Hematopoietic multipotent progenitor cell treated with erythropoietin and hydrocortisone succinate and interleukin-3 and kit ligand, for 17 days (in vitro differentiated cells): Measurements from ENCODE around the gene CLK4.
A peak's percentile ranks its signal among the peaks of the same experiment; 100 is the strongest.

Experiments used
- DNase-seq: peaks from one replicate; pipeline ENCODE4 v3.0.0-alpha.2; 2015; ENCODE audit warnings: low spot score

Gene CLK4

DNA sequence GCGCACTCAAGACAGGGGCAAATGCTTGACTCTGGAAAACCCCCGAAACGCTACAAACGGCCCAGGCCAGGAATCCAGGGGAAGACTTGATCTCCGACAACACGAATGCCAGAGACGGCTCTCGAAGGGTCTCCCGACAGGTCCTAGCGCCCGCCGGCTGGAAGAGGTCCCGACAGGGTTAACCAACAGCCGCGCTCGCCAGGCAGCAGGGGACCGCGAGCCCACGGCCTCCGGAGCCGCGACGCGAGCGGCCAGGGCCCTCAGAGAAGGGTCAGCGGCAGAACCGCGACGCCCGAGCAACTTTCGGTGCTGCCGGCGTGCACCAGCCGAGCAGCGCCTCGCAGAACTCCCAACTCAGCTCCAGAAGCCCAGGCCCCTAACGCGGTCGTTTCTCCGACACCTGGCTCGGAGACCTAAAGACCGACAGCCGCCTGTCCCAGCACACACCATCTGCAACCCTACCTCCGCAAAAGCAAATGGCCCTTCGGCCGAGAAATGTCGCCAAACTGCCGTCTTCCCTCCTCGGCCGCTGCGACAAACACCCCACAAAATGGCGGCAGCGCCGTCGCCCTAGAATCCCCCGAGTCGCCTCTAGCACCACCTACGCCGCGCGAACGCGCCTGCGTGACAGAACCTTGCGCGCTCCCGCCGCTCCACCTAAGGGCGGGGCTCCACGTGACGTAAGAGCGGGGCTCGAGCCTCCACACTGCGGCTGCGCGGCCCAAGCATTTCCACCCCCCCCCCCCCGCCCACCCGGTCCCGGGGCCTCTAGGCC is at the start of gene CLK4:
Gene CLK4, minus strand, starts transcription at position 567 of the 775 bp plus-strand sequence. CDS start 3,634 bp downstream, outside the sequence.
- peak; percentile 98 for DNase-seq

DNA sequence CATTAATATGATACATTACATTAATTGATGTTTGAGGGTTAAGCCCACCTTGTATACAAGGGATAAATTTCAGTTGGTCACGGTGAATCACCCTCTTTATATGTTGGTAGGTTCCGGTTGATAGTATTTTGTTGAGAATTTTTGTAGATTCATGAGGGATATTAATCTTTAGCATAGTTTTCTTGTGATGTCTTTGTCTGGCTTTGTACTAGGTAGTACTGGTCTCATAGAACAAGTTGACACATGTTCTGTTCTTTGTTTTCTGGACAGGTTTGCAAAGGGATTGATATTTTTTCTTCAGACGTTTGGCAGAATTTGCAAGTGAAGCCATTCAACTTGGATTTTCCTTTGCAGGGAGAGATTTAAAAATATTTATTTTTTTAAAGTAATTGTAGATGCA is 49.1 kb upstream of the CLK4 start:
- no peak for DNase-seq

DNA sequence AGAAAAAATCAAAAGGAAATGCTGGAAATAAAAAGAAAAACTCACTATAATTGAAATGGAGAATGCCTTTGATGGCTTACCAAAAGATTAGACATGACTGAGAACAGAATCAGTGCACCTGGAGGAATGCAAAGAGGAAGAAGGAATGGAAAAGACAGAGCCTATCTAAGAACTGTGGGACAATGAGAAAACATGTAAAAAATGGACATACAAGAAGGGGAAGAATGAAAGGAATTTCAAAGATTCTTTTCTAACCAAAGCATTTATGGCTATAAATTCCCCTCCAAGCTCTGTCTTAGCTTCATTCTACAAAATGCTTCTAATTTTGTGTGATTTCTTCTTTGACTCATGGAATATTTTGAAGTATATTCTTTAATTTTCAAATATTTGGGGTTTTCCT is 47.5 kb upstream of the CLK4 start:
- no peak for DNase-seq

DNA sequence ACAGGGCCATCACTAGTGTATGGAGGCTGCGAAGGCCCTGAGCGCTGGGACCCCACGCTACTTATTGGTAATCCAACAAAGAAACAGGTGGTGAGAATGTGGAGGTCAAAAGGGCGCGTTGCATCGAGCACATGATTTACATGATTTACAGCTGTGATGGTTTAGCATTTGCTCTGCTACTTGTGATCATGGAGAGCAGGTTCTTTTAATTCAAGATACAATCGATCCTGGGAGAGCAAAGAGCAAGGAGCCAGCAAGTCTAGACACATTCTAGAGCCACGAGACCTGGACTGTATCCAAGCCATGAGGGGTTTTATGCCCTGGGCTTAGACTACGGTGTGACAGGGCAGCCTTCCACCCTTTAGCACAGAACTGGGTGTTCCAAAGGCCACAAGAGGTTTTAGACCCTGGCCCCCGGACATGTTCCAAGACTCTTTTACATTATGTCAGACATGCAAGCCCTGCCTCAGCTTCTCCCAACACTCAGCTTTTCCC is 47.0 kb upstream of the CLK4 start:
- no peak for DNase-seq

DNA sequence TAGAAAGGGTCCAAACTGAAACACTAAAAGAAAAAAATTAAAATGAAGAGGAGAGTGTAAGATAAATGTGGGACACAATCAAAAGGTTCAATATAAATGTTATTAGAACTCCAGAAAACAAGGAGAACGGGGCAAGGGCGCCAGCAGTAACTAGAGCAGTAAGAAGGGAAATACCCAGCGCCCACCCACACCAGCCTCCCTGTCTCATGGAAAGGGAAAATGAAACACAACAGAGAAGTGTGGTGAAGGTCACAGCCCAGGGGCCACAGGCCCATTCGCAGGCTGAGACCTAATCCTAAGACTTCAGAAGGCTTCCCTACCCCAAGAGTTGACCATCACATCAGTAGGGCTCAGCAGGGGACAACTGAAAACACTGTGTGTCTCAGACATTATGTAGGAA is 45.8 kb upstream of the CLK4 start:
- DNase-seq: no peak

DNA sequence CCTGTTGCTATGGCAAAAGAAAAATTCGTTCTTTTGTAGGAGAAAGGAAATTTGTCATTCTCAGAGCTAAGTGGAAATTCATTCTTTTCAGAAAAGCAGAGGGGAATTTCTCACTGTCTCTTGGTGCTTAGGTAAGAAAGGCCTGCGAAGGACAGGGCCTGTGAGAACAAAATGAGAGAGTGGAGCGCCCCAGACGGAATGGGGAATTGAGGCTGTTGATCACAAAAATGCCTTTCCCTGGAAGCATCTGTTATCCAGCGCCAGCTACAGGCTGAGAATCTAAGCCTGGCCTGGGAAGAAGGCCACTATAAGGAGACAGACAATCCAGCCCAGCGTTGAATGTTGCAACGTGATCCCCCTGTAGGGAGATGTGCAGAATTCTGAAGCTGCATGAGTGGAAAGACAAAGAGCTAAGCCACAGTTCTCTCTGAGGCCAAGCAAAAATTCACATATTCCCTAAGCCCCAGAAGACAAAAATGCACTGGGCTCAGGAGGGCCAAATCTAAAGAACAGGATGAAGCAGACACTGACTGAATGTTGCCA is 44.8 kb upstream of the CLK4 start:
- DNase-seq: no peak

DNA sequence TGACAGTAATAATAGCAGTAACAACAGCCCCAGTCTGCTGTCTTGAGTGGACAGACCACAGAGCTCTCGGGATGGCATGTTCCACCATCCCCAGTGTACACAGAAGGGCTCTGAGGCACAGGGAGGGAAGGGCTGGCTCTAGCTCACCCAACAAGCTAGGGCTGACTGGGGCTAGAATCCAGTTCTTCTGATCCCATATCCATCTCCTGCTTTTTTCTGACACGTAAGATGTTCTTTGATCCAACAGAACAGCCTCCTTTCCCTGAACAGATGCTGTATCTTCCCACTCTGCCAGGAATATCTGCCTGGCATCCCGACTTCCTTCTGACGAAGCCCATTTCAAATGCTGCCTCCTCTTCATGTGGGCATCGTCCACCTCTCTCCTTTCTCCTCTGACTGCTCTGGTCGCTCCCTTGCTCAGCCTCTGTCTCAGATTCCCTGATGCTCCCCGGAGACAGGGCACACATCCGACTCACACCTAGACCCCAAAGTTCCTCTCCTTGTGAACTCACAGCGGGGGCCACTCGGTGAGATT is 43.6 kb upstream of the CLK4 start:
- no peak for DNase-seq

DNA sequence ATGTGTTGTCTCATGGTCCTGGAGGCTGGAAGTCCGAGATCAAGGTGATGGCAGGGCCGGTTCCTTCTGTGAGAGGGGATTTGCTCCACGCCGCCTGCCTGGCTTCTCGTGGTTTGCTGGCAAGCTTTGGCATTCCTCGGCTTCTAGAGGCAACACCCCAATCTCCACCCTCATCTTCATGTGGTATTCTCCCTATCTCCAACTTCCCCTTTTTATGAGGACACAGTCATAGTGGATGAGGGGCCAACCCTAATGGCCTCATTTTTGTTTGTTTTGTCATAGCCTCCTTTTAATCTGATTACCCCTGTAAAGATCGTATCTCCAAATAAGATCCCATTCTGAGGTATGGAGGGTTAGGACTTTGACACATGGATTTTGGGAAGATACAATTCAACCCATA is 41.7 kb upstream of the CLK4 start:
- DNase-seq: no peak

DNA sequence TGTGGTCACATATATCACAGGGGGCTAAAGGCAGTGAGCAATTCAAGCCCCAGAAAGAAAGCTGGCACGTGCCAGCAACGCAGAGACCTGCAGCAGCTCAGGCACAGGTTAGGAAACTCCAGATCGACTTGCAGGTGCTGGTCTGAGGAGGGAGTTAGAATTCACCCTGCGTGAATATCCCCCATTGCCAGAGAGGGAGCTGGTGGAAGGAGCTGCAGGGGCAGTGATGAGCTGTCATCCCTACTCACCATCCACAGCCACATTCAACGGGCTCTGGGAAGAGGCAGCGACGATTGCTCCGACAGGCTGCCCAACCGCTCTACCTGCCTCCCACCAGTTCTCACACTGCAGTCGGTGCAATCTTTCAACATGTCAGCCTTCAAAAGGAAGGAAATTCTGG is 40.8 kb upstream of the CLK4 start:
- no peak for DNase-seq

DNA sequence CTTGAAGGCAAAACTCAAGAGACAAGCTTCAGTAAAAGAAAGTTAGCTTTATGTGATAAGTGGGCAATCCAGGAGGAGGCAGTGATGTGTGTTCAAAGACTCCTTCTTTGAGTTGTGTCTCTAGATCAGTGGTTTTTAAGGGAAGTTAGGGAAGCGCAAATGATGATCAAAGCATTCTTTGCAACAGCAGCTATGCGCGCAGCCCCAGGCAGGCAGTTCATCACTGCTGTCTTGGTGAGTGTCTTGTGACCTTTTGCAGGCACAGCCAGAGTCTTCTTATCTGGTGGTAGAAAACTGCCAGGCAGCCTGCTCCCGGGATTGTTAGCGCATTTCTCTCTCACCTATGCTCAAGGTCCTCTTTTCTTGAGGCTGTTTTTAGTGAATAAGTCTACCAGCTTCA is 40.3 kb upstream of the CLK4 start:
- DNase-seq: no peak

DNA sequence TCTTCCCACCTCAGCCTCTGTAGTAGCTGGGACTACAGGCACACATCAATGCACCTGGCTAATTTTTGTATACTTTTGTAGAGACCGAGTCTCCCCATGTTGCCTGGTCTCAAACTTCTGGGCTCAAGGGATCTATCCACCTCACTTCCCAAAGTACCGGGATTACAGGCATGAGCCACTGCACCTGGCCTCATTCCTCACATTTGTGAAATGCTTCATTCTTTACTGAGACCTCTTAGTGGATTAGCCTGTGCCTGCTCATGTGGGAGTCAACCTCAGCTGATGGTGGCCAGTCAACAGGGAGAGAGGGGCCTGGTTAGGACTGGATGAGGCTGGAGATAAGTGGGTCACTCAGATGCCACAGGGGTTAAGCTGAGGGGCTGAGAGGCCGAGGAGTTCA is 37.3 kb upstream of the CLK4 start:
- DNase-seq: no peak

DNA sequence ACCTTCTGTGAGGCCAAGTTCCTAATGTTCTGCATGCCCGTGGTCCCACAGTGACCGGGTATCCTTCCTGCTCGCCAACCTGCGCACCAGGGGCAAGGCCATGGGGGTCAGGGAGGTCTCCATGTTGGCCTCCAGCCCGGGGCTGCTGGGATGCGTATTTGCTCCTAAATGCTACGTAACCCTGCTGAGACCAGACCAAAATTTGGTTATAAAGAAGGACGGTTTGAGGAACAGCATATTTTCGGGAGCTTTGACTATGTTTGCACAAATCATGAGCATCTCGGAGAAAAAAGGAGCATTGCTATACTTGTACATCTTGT is 35.7 kb upstream of the CLK4 start:
- DNase-seq: no peak

DNA sequence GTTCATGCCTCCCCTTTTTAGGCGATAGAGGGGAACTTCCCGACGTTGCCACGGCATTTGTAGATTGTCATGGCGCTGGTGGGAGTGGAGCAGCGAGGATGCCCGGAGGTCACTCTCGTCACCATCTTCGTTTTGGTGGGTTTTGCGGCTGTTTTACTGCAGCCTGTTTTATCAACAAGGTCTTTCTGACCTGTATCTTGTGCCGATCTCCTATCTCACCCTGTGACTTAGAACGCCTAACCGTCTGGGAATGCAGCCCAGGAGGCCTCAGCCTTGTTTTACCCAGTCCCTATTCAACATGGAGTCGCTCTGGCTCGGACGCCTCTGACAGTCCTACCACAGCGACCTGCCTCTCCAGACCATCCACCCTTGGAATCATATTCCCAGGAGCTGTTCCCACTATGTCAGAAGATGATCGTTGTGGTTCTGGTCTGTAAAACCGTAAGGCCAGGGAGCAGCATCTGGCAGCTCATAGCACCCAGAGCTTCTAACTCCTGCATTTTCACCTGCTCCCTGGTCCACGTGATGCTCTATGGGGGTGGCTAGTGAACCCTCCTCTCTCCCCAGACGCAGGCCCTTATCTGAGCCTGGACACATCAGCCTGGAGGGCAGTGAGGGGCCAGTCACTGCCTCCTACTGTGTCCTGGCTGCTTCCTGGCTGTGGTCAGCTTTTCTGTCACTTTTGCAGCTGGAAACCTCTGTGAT is 35.1 kb upstream of the CLK4 start:
- no peak for DNase-seq

DNA sequence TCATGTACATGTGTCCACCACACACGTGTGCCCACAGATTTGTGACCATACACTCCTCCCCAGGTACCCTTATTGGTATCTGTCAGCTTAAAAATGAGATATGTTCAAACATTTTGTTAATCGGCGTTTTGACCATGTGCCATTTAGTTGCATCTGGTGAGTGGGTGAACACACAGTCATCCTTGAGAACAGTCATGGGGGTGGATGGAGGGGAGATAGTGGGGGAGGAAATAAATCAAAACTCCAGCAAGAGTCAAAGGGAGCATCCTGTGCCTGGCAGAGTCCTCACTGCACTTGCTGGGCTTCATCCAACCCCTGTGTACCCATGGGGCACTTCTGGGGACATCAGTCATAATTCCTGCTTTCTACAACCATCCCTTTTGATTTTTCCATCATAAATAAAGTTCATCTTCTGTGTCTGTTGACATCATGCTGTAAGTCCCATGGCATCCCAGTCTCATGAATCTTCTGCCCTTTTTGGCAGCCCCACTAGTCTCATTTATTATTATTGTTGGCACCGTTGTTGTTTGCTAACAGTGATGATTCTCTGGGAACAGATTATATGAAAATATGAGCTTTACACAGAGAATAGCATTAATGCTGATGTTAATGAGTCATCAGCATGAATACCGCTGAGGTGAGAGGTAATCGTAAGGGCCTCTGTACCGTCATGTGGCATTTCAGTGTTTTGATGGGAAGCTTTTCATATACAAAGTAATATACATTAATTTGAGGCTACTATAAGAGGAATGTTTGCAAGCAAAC is 24.4 kb upstream of the CLK4 start:
- no peak for DNase-seq

DNA sequence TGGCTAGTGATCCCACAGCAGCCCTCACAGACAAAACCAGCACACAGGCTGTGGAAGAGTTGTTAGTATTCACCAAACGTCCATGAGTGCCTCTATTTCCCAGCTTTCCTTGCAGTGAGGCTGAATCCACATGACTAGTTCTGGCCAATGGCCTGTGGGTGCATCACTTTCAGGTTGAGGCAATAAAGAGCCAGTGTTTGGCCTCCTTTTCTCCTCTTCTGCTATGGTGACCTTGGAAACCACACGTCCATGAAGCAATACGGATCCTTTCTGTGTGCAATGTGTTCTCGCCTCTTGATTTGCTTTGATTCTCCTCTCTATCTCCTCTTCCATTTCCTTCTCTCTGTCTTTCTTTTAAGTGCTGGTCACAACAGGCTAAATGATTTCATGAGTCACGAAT is 23.4 kb upstream of the CLK4 start:
- DNase-seq: no peak

DNA sequence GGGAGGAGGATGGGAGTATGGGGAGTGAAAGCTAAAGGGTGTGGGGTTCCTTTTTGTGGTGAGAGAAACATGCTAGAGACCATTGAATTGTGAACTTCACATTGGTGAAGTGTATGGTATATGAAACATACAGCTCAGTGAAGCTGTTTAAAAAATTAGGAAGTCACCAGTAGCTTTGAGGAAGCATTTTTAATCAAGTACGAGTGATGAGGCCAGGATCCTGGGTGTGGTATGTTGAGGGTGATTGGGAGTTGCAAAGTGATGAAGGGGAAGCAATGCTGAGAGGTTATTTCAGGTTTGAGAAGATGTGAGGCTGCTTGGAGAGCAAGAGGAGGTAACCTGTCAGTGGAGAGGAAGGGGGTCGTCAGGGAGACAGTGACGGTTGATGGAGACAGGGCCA is 22.7 kb upstream of the CLK4 start:
- DNase-seq: no peak

DNA sequence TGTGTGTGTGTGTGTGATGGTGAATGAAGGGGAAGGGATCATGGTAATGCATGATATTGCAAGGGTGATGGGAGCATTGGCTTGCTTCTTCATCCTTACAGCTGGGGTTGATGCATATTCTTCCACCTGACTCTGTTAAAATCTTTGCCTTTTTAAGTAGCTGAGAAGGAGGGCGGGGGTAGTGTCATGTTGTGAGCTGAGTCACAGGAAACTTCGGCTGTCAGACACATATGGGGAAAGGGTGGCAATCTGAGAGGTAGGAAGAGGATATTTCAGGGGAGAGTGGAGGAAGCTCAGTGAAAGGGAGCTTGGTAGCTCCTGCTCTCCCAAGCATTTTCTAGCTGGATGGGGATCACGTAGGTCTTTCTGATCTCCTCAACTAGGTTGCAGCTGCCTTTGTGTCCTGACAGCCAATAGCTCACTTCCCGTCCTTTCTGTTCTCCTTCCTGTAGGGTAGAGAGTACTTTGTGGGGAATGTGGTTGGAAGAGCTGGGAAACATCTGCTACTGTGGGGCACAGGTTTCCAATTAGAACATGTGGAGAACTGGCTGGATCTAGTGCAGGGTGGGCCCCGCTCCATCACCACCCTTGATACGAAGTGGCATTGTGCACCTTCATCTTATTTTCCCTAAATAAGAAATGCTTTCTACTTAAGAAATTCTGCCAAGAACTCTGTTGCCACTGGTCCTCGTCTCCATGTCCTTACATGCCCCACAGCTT is 18.1 kb upstream of the CLK4 start:
- no peak for DNase-seq

DNA sequence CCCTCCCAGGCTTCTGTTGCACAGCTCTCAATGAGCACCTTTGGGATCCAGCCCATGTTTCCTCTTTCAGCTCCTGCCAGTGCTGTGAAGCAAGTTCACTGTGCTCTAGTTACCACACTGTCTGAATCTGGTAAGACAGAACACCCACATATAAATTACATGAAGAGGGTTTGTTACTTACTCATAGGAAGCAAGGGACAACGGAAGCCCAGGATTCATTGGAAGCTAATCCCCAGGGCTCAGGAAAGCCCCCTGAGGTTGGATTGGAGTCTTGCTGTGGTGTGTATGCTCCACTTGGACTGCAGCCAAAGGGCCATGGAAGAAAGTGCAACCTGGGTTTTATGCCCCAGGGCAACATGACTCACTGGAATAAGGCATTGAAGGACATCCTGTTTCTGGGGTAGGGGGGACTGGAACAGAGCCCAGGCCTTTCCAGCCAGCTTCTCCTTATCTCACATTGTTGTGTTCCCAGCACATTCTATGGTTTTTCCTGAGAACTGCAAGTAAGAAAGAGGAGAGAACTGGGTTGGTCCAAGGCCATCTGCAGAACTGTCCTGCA is 15.6 kb upstream of the CLK4 start:
- no peak for DNase-seq

DNA sequence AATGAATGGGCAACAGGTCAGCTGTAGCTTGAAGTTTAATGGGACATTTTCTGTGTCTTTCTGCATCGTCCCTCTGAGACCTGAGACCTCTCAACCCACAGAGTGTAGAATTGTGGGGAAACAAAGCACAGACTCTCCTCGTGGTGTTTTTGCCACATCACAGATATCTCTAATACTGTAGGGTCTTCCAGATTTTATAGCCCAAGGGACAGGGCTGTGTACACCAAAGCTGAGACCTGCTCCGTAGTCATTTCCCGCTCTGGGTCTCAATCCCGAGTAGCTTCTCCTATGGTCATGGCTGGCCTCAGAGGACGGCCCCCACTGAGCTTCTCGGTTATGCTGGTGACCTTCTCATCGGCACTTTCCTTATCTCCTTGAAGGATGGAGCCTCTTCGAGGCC is 14.9 kb upstream of the CLK4 start:
- no peak for DNase-seq

DNA sequence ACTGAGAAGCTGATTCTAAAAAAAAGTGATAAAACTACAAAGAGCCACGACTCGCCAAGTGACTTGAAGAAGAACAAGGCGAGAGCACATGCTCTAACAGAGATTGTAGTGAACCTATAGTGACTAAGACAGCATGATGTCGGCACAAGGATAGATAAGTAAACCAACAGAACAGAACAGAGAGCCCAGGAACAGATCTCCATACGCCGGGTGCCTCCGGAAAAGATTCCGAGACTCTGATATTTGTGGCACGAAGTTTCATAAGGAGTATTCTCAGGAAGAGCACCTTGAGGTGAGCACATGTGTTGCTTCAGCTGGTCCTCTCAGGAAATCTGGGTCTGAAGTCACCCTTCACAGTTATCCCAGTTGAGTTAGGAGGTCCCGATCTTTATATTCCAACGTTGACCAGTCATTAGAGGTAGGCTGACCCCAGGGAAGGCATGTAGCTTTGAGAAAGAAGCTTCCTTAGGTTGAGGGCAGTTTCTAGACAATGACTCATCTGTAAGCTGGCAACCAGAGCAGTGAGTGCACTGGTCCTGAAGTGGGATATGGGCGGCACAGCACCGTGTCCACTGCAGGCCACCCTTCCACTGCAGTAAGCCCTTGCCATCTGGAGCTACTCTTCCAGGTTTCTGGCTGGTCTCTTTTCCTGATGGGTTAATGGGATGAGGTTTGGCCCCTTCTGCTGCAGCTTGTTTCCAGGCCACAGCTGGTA is 13.6 kb upstream of the CLK4 start:
- DNase-seq: no peak
